ENCODE measurements around the gene TMEM80. TPM values are rescaled to one million over a fixed set of nuclear protein-coding genes. Genes with fewer than 3 reads are reported as not detected.

Gene TMEM80
- total RNA-seq, 1 experiment from 2014 or later: 6.3 TPM

Other genes starting within 250 kb of the TMEM80 start
- 36.9 and 50.2 TPM in 2 replicates for gene PTDSS2, start 245.5 kb upstream of the TMEM80 start, total RNA-seq (2014; rRNA removed; shearing (Covaris generic); ENCODE audit: low replicate concordance)
- 271 and 316 TPM in 2 replicates for gene RNH1, start 188.6 kb upstream of the TMEM80 start, total RNA-seq (2014; rRNA removed; shearing (Covaris generic); ENCODE audit: low replicate concordance)
- 43.8 and 120 TPM in 2 replicates for gene HRAS, start 160.2 kb upstream of the TMEM80 start, total RNA-seq (2014; rRNA removed; shearing (Covaris generic); ENCODE audit: low replicate concordance)
- gene LRRC56, start 158.3 kb upstream of the TMEM80 start, total RNA-seq (2014; rRNA removed; shearing (Covaris generic); ENCODE audit: low replicate concordance): 2.0 and 3.4 TPM in 2 replicates
- gene LMNTD2, start 135.1 kb upstream of the TMEM80 start, total RNA-seq (2014; rRNA removed; shearing (Covaris generic); ENCODE audit: low replicate concordance): 6.7 and 18.4 TPM in 2 replicates
- gene RASSF7, start 134.8 kb upstream of the TMEM80 start, total RNA-seq (2014; rRNA removed; shearing (Covaris generic); ENCODE audit: low replicate concordance): 107 and 124 TPM in 2 replicates
- gene PHRF1, start 119.3 kb upstream of the TMEM80 start, total RNA-seq (2014; rRNA removed; shearing (Covaris generic); ENCODE audit: low replicate concordance): 36.5 and 42.6 TPM in 2 replicates
- 12.5 and 23.2 TPM in 2 replicates for gene IRF7, start 79.9 kb upstream of the TMEM80 start, total RNA-seq (2014; rRNA removed; shearing (Covaris generic); ENCODE audit: low replicate concordance)
- gene CDHR5, start 70.9 kb upstream of the TMEM80 start, total RNA-seq (2014; rRNA removed; shearing (Covaris generic); ENCODE audit: low replicate concordance): not detected in 2 replicates
- gene SCT, start 68.6 kb upstream of the TMEM80 start, total RNA-seq (2014; rRNA removed; shearing (Covaris generic); ENCODE audit: low replicate concordance): not detected in 2 replicates
- not detected in 2 replicates for gene DRD4, start 58.5 kb upstream of the TMEM80 start, total RNA-seq (2014; rRNA removed; shearing (Covaris generic); ENCODE audit: low replicate concordance)
- 37.8 and 52.4 TPM in 2 replicates for gene DEAF1, start 594 bp upstream of the TMEM80 start, total RNA-seq (2014; rRNA removed; shearing (Covaris generic); ENCODE audit: low replicate concordance)
- 264 and 273 TPM in 2 replicates for gene EPS8L2, start 10.4 kb downstream of the TMEM80 start, total RNA-seq (2014; rRNA removed; shearing (Covaris generic); ENCODE audit: low replicate concordance)
- gene TALDO1, start 51.6 kb downstream of the TMEM80 start, total RNA-seq (2014; rRNA removed; shearing (Covaris generic); ENCODE audit: low replicate concordance): 1,239 and 1,416 TPM in 2 replicates
- gene GATD1, start 81.7 kb downstream of the TMEM80 start, total RNA-seq (2014; rRNA removed; shearing (Covaris generic); ENCODE audit: low replicate concordance): 27.5 and 45.0 TPM in 2 replicates
- gene CEND1, start 94.3 kb downstream of the TMEM80 start, total RNA-seq (2014; rRNA removed; shearing (Covaris generic); ENCODE audit: low replicate concordance): not detected in 2 replicates
- gene SLC25A22, start 102.5 kb downstream of the TMEM80 start, total RNA-seq (2014; rRNA removed; shearing (Covaris generic); ENCODE audit: low replicate concordance): 12.5 and 13.6 TPM in 2 replicates
- gene PIDD1, start 109.4 kb downstream of the TMEM80 start, total RNA-seq (2014; rRNA removed; shearing (Covaris generic); ENCODE audit: low replicate concordance): 16.7 and 36.1 TPM in 2 replicates
- gene RPLP2, start 114.2 kb downstream of the TMEM80 start, total RNA-seq (2014; rRNA removed; shearing (Covaris generic); ENCODE audit: low replicate concordance): 302 and 318 TPM in 2 replicates
- gene PNPLA2, start 123.1 kb downstream of the TMEM80 start, total RNA-seq (2014; rRNA removed; shearing (Covaris generic); ENCODE audit: low replicate concordance): 11.6 and 15.3 TPM in 2 replicates
- 15.0 and 29.5 TPM in 2 replicates for gene CRACR2B, start 132.1 kb downstream of the TMEM80 start, total RNA-seq (2014; rRNA removed; shearing (Covaris generic); ENCODE audit: low replicate concordance)
- gene CD151, start 137.1 kb downstream of the TMEM80 start, total RNA-seq (2014; rRNA removed; shearing (Covaris generic); ENCODE audit: low replicate concordance): 873 and 905 TPM in 2 replicates
- gene POLR2L, start 146.7 kb downstream of the TMEM80 start, total RNA-seq (2014; rRNA removed; shearing (Covaris generic); ENCODE audit: low replicate concordance): 90.2 and 103 TPM in 2 replicates
- 250 and 324 TPM in 2 replicates for gene TSPAN4, start 147.0 kb downstream of the TMEM80 start, total RNA-seq (2014; rRNA removed; shearing (Covaris generic); ENCODE audit: low replicate concordance)
- gene CHID1, start 215.0 kb downstream of the TMEM80 start, total RNA-seq (2014; rRNA removed; shearing (Covaris generic); ENCODE audit: low replicate concordance): 146 and 165 TPM in 2 replicates
- gene AP2A2, start 230.1 kb downstream of the TMEM80 start, total RNA-seq (2014; rRNA removed; shearing (Covaris generic); ENCODE audit: low replicate concordance): 49.4 and 52.6 TPM in 2 replicates

Data from Caki2 (cell line).